Measurements from ENCODE around the gene MAD1L1. TPM values are rescaled to one million over a fixed set of nuclear protein-coding genes. Genes with fewer than 3 reads are reported as not detected.

MAD1L1 gene
- total RNA-seq, 4 donors from 2014 or later: 22.3 to 56.6 (median 35.0) TPM

GRCh38 chr7:2003931-2004812 is 228.6 kb downstream of the MAD1L1 start:
- Histone ChIP-seq H3K27ac (no peak overlapping the region), H3K4me3 (no peak overlapping the region), H3K27me3 (no peaks in the 10 kb centered on the region), H3K9me3 (no peaks in the 10 kb centered on the region), H3K36me3 (peaks cover 0 to 17% of the 10 kb centered on the region in 2 donors), H3K4me1 (peaks cover 0 to 6% (median 0%) of the 10 kb centered on the region in 3 donors)
- no peak for ATAC-seq
- TF ChIP-seq POLR2A (IDR thresholded peaks at IDR 0.05) (no peak), EP300 (IDR thresholded peaks at IDR 0.05) (no peak), POLR2AphosphoS5 (IDR thresholded peaks at IDR 0.05) (no peak)
- 88 to 100% methylated on average over 1 to 5 of the region's 39 CpGs for WGBS, 2 donors (ENCODE audit: low coverage in 1 of 2)

- Histone ChIP-seq H3K27ac (no peak overlapping the region), H3K36me3 (peaks cover 0 to 17% of the 10 kb centered on the region in 2 donors), H3K27me3 (no peaks in the 10 kb centered on the region), H3K9me3 (no peaks in the 10 kb centered on the region), H3K4me3 (no peak overlapping the region), H3K4me1 (no peaks in the 10 kb centered on the region)
- no CpG with 5 or more reads among the region's 10 CpGs for WGBS, 2 donors (ENCODE audit: low coverage in 1 of 2)
- no peak for TF ChIP-seq POLR2AphosphoS5 (IDR thresholded peaks at IDR 0.05)
- TF ChIP-seq POLR2A (IDR thresholded peaks at IDR 0.05): no peak
- TF ChIP-seq CTCF (IDR thresholded peaks at IDR 0.05): no peak
- TF ChIP-seq EP300 (IDR thresholded peaks at IDR 0.05): no peak
- no peak for ATAC-seq
Measured at GRCh38 chr7:2003451-2003930, 229.3 kb downstream of the MAD1L1 start.

- Histone ChIP-seq H3K27me3 (no peaks in the 10 kb centered on the region), H3K36me3 (peaks cover 0 to 17% of the 10 kb centered on the region in 2 donors), H3K4me3 (no peak overlapping the region), H3K27ac (no peak overlapping the region), H3K4me1 (no peaks in the 10 kb centered on the region), H3K9me3 (no peaks in the 10 kb centered on the region)
- 86 to 88% methylated on average over 7 to 10 of the region's 21 CpGs for WGBS, 2 donors (ENCODE audit: low coverage in 1 of 2)
- no peak for ATAC-seq
- no peak for TF ChIP-seq POLR2A (IDR thresholded peaks at IDR 0.05)
- no peak for TF ChIP-seq POLR2AphosphoS5 (IDR thresholded peaks at IDR 0.05)
- TF ChIP-seq EP300 (IDR thresholded peaks at IDR 0.05): no peak
- TF ChIP-seq CTCF (IDR thresholded peaks at IDR 0.05): no peak
Measured at GRCh38 chr7:2002561-2003450, 229.9 kb downstream of the MAD1L1 start.

- Histone ChIP-seq H3K4me3 (no peak overlapping the region), H3K27ac (no peak overlapping the region), H3K4me1 (no peaks in the 10 kb centered on the region), H3K27me3 (no peaks in the 10 kb centered on the region), H3K36me3 (peaks cover 0 to 17% of the 10 kb centered on the region in 2 donors), H3K9me3 (no peaks in the 10 kb centered on the region)
- ATAC-seq: no peak
- 100% methylated on average over 1 of the region's 33 CpGs for WGBS, 2 donors (ENCODE audit: low coverage in 1 of 2)
- TF ChIP-seq POLR2A (IDR thresholded peaks at IDR 0.05): no peak
- no peak for TF ChIP-seq EP300 (IDR thresholded peaks at IDR 0.05)
- no peak for TF ChIP-seq CTCF (IDR thresholded peaks at IDR 0.05)
Measured at GRCh38 chr7:2001601-2002442, 230.9 kb downstream of the MAD1L1 start.
